Spleen (tissue), 7 donors: ENCODE measurements around the gene DDX60.

Experiments used
- POLR2AphosphoS5 ChIP-seq, 3 donors: sonication (generic); formaldehyde crosslinking; IDR thresholded peaks; one replicate each; pipeline ENCODE4 v1.5.1; 2017; ENCODE audit warnings: antibody characterized with exemption in 3 of 3
- TF ChIP-seq, protein P1 (sequence below), 11 experiments: fragments of 200-600 bp in 7 of 11; fragments of 450-650 bp in 4 of 11; sonication (generic) in 4 of 11; IDR thresholded peaks in 8 of 11; conservative IDR thresholded peaks in 3 of 11; 1 replicate in 7 of 11; 2 replicates in 4 of 11; pipeline versions ENCODE4 v1.4.0 to v1.8.0; 2016 to 2021; ENCODE audit warnings: antibody characterized with exemption in 11 of 11, inconsistent platforms in 4 of 11, mild to moderate bottlenecking in 1 of 11
- donor health status: DM: no; HTN: no; CAD: no; lungs with moderate emphysema.
- donor health status: DM: no; HTN: no; CAD: no.
- donor health status: DM: no; HTN: no; CAD: no.

DNA sequence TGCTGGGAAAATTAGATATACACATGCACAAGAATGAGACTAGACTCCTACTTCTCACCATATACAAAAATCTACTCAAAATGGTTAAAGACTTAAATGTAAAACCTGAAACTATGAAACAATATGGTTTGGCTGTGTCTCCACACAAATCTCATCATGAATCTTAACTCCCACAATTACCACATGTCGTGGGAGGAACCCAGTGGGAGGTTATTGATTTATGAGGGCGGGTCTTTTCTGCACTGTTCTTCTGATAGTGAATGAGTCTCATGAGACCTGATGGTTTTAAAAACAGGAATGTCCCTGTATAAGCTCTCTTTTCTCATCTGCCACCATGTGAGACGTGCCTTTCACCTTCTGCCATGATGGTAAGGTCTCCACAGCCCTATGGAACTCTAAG, 48.5 kb upstream of the DDX60 start:
- TF ChIP-seq, protein P1, sequence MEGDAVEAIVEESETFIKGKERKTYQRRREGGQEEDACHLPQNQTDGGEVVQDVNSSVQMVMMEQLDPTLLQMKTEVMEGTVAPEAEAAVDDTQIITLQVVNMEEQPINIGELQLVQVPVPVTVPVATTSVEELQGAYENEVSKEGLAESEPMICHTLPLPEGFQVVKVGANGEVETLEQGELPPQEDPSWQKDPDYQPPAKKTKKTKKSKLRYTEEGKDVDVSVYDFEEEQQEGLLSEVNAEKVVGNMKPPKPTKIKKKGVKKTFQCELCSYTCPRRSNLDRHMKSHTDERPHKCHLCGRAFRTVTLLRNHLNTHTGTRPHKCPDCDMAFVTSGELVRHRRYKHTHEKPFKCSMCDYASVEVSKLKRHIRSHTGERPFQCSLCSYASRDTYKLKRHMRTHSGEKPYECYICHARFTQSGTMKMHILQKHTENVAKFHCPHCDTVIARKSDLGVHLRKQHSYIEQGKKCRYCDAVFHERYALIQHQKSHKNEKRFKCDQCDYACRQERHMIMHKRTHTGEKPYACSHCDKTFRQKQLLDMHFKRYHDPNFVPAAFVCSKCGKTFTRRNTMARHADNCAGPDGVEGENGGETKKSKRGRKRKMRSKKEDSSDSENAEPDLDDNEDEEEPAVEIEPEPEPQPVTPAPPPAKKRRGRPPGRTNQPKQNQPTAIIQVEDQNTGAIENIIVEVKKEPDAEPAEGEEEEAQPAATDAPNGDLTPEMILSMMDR (IDR thresholded peaks at IDR 0.05 in 8 of 11, conservative IDR thresholded peaks at IDR 0.05 in 3 of 11), result no peak
- TF ChIP-seq POLR2AphosphoS5 (IDR thresholded peaks at IDR 0.05), result no peak
